T-cell (primary cell): ENCODE data around the gene PUS10. TPM values are rescaled to one million over a fixed set of nuclear protein-coding genes. Genes with fewer than 3 reads are reported as not detected.

Source experiments
- ATAC-seq, 4 experiments: fragments of 200-7000 bp in 3 of 4; fragments of 150-1000 bp in 1 of 4; cut with Tn5 transposase; replicated peaks in 1 of 4; 1 replicate in 3 of 4; 2 replicates in 1 of 4; pipeline ENCODE4 v1.10.0; 2021; ENCODE audit warnings: moderate library complexity in 3 of 4, mild to moderate bottlenecking in 2 of 4, moderate number of reproducible peaks in 1 of 4
- CTCF ChIA-PET, 2 donors: fragments of 300-600 bp; sonication (Branson Sonifier 250); formaldehyde crosslinking; loops; one replicate each; lab custom pipeline; 2022; ENCODE audit warnings: antibody characterized with exemption in 2 of 2; lab: Charles Lee
- POLR2A ChIA-PET, 2 donors: fragments of 300-600 bp; sonication (Branson Sonifier 250); formaldehyde crosslinking; loops; one replicate each; lab custom pipeline; 2022; ENCODE audit warnings: antibody characterized with exemption in 2 of 2; lab: Charles Lee
- DNase-seq, 35 experiments: peaks; one replicate each; pipeline versions ENCODE4 v3.0.0 to v3.0.0-alpha.2; 2013 to 2023
- H3K27ac ChIP-seq: one replicate; pipeline ENCODE4 v1.5.1; 2013; ENCODE audit warnings: low read length
- H3K27me3 ChIP-seq, 2 experiments: replicated peaks in 1 of 2; 1 replicate in 1 of 2; 2 replicates in 1 of 2; pipeline versions ENCODE4 v1.6.1 to v1.7.0; 2013; ENCODE audit warnings: low read length in 1 of 2, mixed read lengths in 1 of 2; ENCODE audit not compliant: control insufficient read depth in 2 of 2, insufficient read depth in 2 of 2; ENCODE audit errors: extremely low read depth in 1 of 2
- H3K36me3 ChIP-seq, 2 donors: 1 replicate in 1 of 2; 2 replicates in 1 of 2; pipeline versions ENCODE4 v1.6.1 to v1.7.0; 2013; ENCODE audit warnings: low read length in 1 of 2; ENCODE audit not compliant: control insufficient read depth in 2 of 2, insufficient read depth in 1 of 2; ENCODE audit errors: extremely low read depth in 1 of 2
- H3K4me1 ChIP-seq, 2 experiments: 1 replicate in 1 of 2; 2 replicates in 1 of 2; pipeline versions ENCODE4 v1.6.1 to v1.7.0; 2013; ENCODE audit warnings: low read length in 2 of 2, mixed read lengths in 1 of 2; ENCODE audit not compliant: insufficient read depth in 2 of 2, control insufficient read depth in 1 of 2; ENCODE audit errors: extremely low read depth in 1 of 2
- H3K4me3 ChIP-seq, 2 donors: 1 replicate in 1 of 2; 2 replicates in 1 of 2; pipeline versions ENCODE4 v1.5.1 to v1.7.0; 2013; ENCODE audit warnings: mild to moderate bottlenecking in 2 of 2, low read length in 1 of 2, moderate library complexity in 1 of 2; ENCODE audit not compliant: control insufficient read depth in 1 of 2; ENCODE audit errors: extremely low read depth in 1 of 2
- H3K9me3 ChIP-seq: 2 replicates; pipeline ENCODE4 v1.7.0; 2013
- H3K27ac Mint-ChIP-seq, 2 donors: one replicate each; pipeline ENCODE4 v1.8.0; 2020 to 2021; ENCODE audit warnings: mild to moderate bottlenecking in 2 of 2, mixed read lengths in 2 of 2
- H3K27me3 Mint-ChIP-seq, 2 donors: one replicate each; pipeline ENCODE4 v1.8.0; 2021 to 2022; ENCODE audit warnings: mixed read lengths in 2 of 2
- H3K36me3 Mint-ChIP-seq: one replicate; pipeline ENCODE4 v1.8.0; 2021; ENCODE audit warnings: mixed read lengths
- H3K4me1 Mint-ChIP-seq, 3 donors: one replicate each; pipeline ENCODE4 v1.8.0; 2020 to 2022; ENCODE audit warnings: mixed read lengths in 3 of 3, mild to moderate bottlenecking in 1 of 3
- H3K4me3 Mint-ChIP-seq, 3 donors: one replicate each; pipeline ENCODE4 v1.8.0; 2020 to 2022; ENCODE audit warnings: mild to moderate bottlenecking in 3 of 3, mixed read lengths in 3 of 3, moderate library complexity in 3 of 3
- H3K9me3 Mint-ChIP-seq, 3 donors: one replicate each; pipeline ENCODE4 v1.8.0; 2020 to 2022; ENCODE audit warnings: mixed read lengths in 3 of 3
- WGBS: methylation state at CpG from one replicate; pipeline ENCODE4 v1.1.5; 2013; ENCODE audit warnings: missing lambda C conversion rate; ENCODE audit not compliant: insufficient coverage; 5-methylcytosine and 5-hydroxymethylcytosine counted together
- total RNA-seq, 35 experiments: library from RNA in 6 of 35; stranded (reverse) in 6 of 35; fragments of 120-200 nt in 1 of 35; gene quantifications; one replicate each; pipeline versions ENCODE4 v1.2.1 to v1.2.4 and lab custom pipeline; 2013 to 2026

The PUS10 gene
- total RNA-seq, 5 donors from 2014 or later (not counting 1 experiment from before 2014, with no cell fraction given): 5.2 to 6.4 (median 5.6) TPM

GRCh38 chr2:60963190-60963589, 54.9 kb downstream of the PUS10 start:
- Histone ChIP-seq H3K36me3 (peaks cover 0 to 3% of the 10 kb centered on the region in 2 donors), H3K4me1 (peaks cover 5 to 24% of the 10 kb centered on the region in 2 experiments), H3K27me3 (no peaks in the 10 kb centered on the region), H3K4me3 (no peak overlapping the region), H3K27ac (no peak overlapping the region), H3K9me3 (no peaks in the 10 kb centered on the region)
- POLR2A ChIA-PET: no interaction called here
- Mint-ChIP-seq H3K27ac (peak overlapping the region in 1 of 2 donors; percentile 67), H3K4me3 (no peak overlapping the region), H3K4me1 (peaks cover 37 to 44% (median 43%) of the 10 kb centered on the region in 3 donors), H3K9me3 (no peaks in the 10 kb centered on the region), H3K36me3 (peaks cover 17% of the 10 kb centered on the region), H3K27me3 (no peaks in the 10 kb centered on the region)
- CTCF ChIA-PET: no interaction called here
- DNase-seq (no peak), ATAC-seq (no peak)

- Histone ChIP-seq H3K4me1 (peaks cover 5 to 24% of the 10 kb centered on the region in 2 experiments), H3K9me3 (no peaks in the 10 kb centered on the region), H3K36me3 (peaks cover 0 to 3% of the 10 kb centered on the region in 2 donors), H3K4me3 (no peak overlapping the region), H3K27me3 (no peaks in the 10 kb centered on the region), H3K27ac (no peak overlapping the region)
- Mint-ChIP-seq H3K4me3 (no peak overlapping the region), H3K9me3 (no peaks in the 10 kb centered on the region), H3K36me3 (peaks cover 17% of the 10 kb centered on the region), H3K4me1 (peaks cover 34 to 40% (median 39%) of the 10 kb centered on the region in 3 donors), H3K27ac (no peak overlapping the region), H3K27me3 (no peaks in the 10 kb centered on the region)
- ChIA-PET CTCF (no interaction called here), POLR2A (no interaction called here)
- ATAC-seq (no peak), DNase-seq (no peak)
- no CpG with 5 or more reads among the region's 2 CpGs for WGBS
These were observed 55.5 kb downstream of the PUS10 start for GRCh38 chr2:60962528-60962927.

- ChIA-PET POLR2A (no interaction called here), CTCF (no interaction called here)
- Mint-ChIP-seq H3K27me3 (no peaks in the 10 kb centered on the region), H3K27ac (no peak overlapping the region), H3K9me3 (no peaks in the 10 kb centered on the region), H3K4me3 (no peak overlapping the region), H3K4me1 (peaks cover 24 to 30% (median 29%) of the 10 kb centered on the region in 3 donors), H3K36me3 (peaks cover 21% of the 10 kb centered on the region)
- Histone ChIP-seq H3K27ac (no peak overlapping the region), H3K36me3 (peaks cover 0 to 3% of the 10 kb centered on the region in 2 donors), H3K27me3 (no peaks in the 10 kb centered on the region), H3K9me3 (no peaks in the 10 kb centered on the region), H3K4me1 (peaks cover 5 to 19% of the 10 kb centered on the region in 2 experiments), H3K4me3 (no peak overlapping the region)
- 100% methylated on average over 1 of the region's 4 CpGs for WGBS
- DNase-seq (no peak), ATAC-seq (no peak)
These were observed 56.6 kb downstream of the PUS10 start for GRCh38 chr2:60961457-60961856.

- Histone ChIP-seq H3K9me3 (no peaks in the 10 kb centered on the region), H3K4me1 (peaks cover 5 to 11% of the 10 kb centered on the region in 2 experiments), H3K27me3 (no peaks in the 10 kb centered on the region), H3K27ac (no peak overlapping the region), H3K36me3 (peaks cover 0 to 3% of the 10 kb centered on the region in 2 donors), H3K4me3 (no peak overlapping the region)
- H3K27me3 Mint-ChIP-seq: no peaks in the 10 kb centered on the region
- ChIA-PET POLR2A (interaction anchor here in 1 of 2 donors (0.6 kb wide), 1 partner anchor 179 kb away, joined by 4 read pairs; no protein-coding TSS in a partner anchor), CTCF (no interaction called here)
- H3K4me1 Mint-ChIP-seq: peaks cover 17 to 24% (median 23%) of the 10 kb centered on the region in 3 donors
- no peak for DNase-seq
- no peak overlapping the region for H3K27ac Mint-ChIP-seq
- no peaks in the 10 kb centered on the region for H3K9me3 Mint-ChIP-seq
- no peak overlapping the region for H3K4me3 Mint-ChIP-seq
- no peak for ATAC-seq
- peaks cover 21% of the 10 kb centered on the region for H3K36me3 Mint-ChIP-seq
- no CpG with 5 or more reads among the region's 1 CpG for WGBS
These were observed 57.3 kb downstream of the PUS10 start for GRCh38 chr2:60960706-60961105.

GRCh38 chr2:60959501-60959900, 58.6 kb downstream of the PUS10 start:
- H3K4me3 Mint-ChIP-seq: no peak overlapping the region
- no peak overlapping the region for H3K27ac Mint-ChIP-seq
- ATAC-seq: no peak
- no peaks in the 10 kb centered on the region for H3K27me3 ChIP-seq
- 100% methylated on average over 5 of the region's 7 CpGs for WGBS
- peaks cover 5 to 13% (median 11%) of the 10 kb centered on the region in 3 donors for H3K4me1 Mint-ChIP-seq
- no peak for DNase-seq
- peaks cover 24% of the 10 kb centered on the region for H3K36me3 Mint-ChIP-seq
- H3K36me3 ChIP-seq: peaks cover 0 to 3% of the 10 kb centered on the region in 2 donors
- no peaks in the 10 kb centered on the region for H3K9me3 Mint-ChIP-seq
- H3K9me3 ChIP-seq: no peaks in the 10 kb centered on the region
- ChIA-PET POLR2A (no interaction called here), CTCF (no interaction called here)
- no peak overlapping the region for H3K4me3 ChIP-seq
- H3K27ac ChIP-seq: no peak overlapping the region
- no peaks in the 10 kb centered on the region for H3K27me3 Mint-ChIP-seq
- H3K4me1 ChIP-seq: peaks cover 0 to 4% of the 10 kb centered on the region in 2 experiments

GRCh38 chr2:60958800-60959199, 59.3 kb downstream of the PUS10 start:
- Histone ChIP-seq H3K4me3 (no peak overlapping the region), H3K9me3 (no peaks in the 10 kb centered on the region), H3K27me3 (no peaks in the 10 kb centered on the region), H3K36me3 (peaks cover 0 to 3% of the 10 kb centered on the region in 2 donors), H3K4me1 (no peaks in the 10 kb centered on the region), H3K27ac (no peak overlapping the region)
- Mint-ChIP-seq H3K4me1 (peaks cover 0 to 9% (median 4%) of the 10 kb centered on the region in 3 donors), H3K9me3 (no peaks in the 10 kb centered on the region), H3K27ac (no peak overlapping the region), H3K36me3 (peaks cover 25% of the 10 kb centered on the region), H3K4me3 (no peak overlapping the region), H3K27me3 (no peaks in the 10 kb centered on the region)
- WGBS: 88% methylated on average over 1 of the region's 3 CpGs
- DNase-seq (no peak), ATAC-seq (no peak)
- POLR2A ChIA-PET: no interaction called here
- CTCF ChIA-PET: no interaction called here

GRCh38 chr2:60958361-60958760, 59.7 kb downstream of the PUS10 start:
- Histone ChIP-seq H3K4me1 (no peaks in the 10 kb centered on the region), H3K27me3 (no peaks in the 10 kb centered on the region), H3K9me3 (no peaks in the 10 kb centered on the region), H3K27ac (no peak overlapping the region), H3K36me3 (peaks cover 0 to 3% of the 10 kb centered on the region in 2 donors), H3K4me3 (no peak overlapping the region)
- H3K9me3 Mint-ChIP-seq: no peaks in the 10 kb centered on the region
- ChIA-PET POLR2A (no interaction called here), CTCF (no interaction called here)
- DNase-seq (no peak), ATAC-seq (no peak)
- H3K4me1 Mint-ChIP-seq: peaks cover 0 to 10% (median 3%) of the 10 kb centered on the region in 3 donors
- H3K27me3 Mint-ChIP-seq: no peaks in the 10 kb centered on the region
- peaks cover 30% of the 10 kb centered on the region for H3K36me3 Mint-ChIP-seq
- no CpG with 5 or more reads among the region's 3 CpGs for whole genome bisulfite sequencing
- no peak overlapping the region for H3K27ac Mint-ChIP-seq
- no peak overlapping the region for H3K4me3 Mint-ChIP-seq
